SH-SY5Y (cell line): ENCODE measurements around the gene TNFAIP3.

Experiments used
- GATA2 ChIP-seq: IDR thresholded peaks from 2 replicates; pipeline ENCODE4 v1.6.1; 2011; ENCODE audit warnings: mild to moderate bottlenecking, low read depth, low read length
- GATA3 ChIP-seq: IDR thresholded peaks from 2 replicates; pipeline ENCODE4 v1.6.1; 2011; ENCODE audit warnings: low read depth, mild to moderate bottlenecking, low read length, moderate library complexity

Gene TNFAIP3

DNA sequence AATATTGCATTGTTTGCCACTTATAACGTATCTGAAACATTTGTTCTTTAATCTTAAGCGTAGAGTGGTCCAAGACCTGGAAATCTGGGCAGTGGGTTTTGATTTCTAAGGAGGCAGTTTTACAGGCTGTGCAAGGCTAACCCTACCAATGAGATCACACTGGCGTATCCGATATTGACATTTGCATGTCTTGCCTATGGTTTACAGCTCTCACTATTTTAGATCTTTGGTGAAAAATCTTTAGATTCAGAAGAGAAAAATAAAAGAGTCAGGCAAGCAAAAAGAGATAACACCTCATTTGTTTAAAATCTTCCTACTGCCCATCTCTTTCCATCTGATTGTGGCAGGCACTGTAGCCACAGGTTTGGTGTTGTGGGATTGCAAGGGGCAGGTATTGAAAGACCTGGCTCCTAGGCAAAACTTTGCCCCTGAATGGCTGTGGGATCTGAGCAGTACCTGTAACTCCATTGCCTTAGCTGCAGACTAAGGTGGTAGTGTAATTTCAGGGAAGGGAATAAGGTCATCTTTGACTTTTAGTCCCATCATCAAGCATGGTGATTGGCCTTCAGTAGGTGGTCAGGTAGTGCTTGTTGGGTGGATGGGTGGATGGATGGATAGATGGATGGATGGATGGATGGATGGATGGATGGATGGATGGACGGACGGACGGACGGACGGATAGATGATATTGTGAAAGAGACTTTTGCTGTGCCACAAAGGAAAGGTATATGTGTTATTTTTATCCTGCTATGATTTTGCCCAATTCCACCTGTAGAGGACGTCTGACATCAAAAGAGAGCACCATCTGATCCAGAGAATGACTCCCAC, 1.9 kb downstream of the TNFAIP3 start:
- no peak for TF ChIP-seq GATA3

DNA sequence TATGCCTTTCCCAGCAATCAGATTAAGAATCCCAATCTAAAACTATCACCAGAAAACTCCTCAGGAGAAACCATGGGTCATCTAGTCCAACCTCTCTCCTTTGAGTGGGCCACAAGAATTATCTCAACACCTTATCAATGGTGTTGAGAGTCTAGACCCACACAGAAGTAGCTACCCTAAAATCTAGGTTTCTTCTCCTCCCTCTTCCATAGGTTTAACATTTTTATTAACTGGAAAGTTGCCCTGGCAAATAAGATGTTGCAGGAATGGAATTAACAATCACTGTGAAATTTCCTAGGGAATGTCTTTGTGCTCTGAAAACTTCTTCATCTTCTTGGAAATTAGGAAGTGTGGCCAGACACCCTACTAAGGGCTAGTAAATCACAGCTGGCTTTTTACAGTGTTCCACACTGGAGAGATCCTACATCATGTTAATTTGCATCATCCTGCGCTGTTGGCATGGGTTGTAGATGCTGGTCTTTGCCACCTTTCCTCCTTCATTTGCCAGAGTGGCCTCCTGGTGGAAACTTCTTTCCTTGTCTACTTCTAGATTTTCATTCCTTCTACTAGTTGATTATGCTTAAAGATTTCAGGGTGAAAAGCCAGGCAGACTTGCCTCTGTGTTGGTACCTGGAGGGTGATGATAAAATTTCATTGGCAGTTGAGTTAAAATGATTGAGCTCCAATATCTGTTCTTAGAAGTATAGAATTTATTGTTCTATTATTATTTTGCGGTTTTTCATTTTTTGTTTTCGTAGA, 2.7 kb downstream of the TNFAIP3 start:
- TF ChIP-seq GATA2 (no peak), GATA3 (no peak)

DNA sequence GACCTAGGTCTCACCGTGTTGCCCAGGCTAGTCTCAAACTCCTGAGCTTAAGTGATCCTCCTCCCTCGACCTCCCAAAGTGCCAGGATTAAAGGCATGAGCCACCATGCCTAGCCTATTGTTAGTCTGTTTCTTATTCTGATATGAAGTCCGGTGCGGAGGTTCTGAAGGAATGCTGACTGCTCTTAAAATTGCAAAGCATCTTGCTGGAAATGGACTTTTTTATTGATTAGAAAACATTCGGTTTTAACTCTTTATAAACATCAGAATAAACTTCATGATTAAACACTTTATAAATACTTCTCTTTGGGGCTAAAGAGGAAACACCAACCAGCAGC, 3.2 kb downstream of the TNFAIP3 start:
- TF ChIP-seq GATA3 = no peak
- TF ChIP-seq GATA2 = no peak

DNA sequence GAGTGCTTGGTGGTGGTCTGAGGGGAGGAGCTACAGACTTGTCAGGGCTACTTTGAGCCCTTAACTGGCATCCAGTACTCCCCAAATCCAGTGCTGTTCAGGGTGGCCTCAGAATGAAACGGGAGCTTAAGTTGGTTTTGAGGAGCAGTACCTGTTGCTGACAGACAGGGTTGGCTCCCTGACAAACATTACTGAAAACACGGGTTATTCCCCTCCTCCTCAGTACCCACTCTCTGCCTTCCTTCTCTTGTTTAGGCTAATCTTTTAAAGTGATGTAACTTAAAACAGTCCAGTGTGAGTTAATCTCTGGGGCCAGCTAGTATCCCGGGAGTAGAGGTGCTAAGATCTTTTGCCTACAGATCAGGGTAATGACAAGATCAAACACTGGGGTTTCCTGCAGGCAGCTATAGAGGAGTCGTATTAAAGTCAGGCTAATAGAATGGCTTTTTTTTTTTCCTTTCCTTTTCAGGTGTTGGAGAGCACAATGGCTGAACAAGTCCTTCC, 3.7 kb downstream of the TNFAIP3 start:
- TF ChIP-seq GATA2 = no peak
- TF ChIP-seq GATA3 = no peak

DNA sequence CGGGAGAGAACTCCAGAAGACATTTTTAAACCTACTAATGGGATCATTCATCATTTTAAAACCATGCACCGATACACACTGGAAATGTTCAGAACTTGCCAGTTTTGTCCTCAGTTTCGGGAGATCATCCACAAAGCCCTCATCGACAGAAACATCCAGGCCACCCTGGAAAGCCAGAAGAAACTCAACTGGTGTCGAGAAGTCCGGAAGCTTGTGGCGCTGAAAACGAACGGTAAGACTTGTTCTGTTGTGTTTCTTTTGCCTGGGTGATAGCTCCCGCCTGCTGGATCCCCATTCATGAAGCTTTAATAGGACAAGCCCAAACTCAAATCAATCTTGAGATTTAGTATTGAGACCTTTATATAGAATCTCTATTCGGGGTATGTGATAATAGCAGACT, 4.2 kb downstream of the TNFAIP3 start:
- TF ChIP-seq GATA2 (no peak), GATA3 (no peak)

DNA sequence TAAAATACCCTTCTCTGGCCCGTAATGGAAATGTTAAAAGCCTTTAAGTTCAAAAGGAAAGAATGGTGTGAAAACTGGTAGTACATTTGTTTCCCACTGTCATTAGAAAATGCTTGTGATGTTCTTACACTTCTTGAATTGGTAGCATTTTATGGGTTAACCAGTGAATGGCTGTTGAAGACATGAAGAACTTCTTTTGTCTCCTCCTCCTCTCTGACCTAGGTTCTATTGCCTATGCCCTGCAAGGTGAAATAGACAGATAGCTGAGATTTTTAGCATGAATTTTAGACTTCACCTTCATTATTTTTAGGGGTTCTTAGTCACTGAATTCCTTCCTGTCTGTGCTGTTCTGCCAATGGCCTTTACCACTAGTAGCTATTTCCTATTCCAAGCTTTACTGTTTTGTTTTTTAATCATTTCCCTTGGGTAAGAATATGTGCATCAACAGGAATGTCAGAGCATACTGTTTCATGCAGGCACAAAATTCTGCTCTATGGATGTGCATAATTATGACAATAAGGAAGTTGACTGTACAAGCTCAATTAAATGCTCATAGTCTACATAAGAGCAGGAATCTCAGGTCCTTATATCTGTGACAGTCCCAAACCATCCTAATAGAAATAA, 4.9 kb downstream of the TNFAIP3 start:
- TF ChIP-seq GATA3 (no peak), GATA2 (no peak)

DNA sequence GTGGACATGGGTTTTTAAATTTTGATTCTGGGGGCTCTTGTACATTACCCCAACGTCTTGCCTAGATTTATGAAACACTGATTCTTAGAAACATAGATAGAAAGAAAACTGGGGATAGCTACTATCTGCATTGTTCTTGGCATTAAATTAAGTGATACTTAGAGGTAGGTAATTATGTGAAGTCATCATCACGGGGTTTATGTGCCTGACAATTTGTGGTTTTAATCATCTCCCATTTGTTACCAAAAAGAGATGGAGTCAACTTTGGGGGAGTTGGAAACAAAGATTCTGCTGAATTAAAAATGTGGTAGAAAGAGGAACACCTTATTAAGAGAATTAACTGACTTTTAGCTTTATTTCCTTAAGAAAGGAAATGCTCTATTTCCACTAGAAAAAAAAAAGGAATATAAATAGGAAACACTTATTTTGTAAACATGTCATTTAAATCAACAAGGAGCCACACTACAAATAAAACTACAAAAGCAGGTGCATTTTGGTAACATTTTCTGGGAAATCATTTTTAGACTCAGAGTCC, 5.6 kb downstream of the TNFAIP3 start:
- TF ChIP-seq GATA2 (no peak), GATA3 (no peak)

DNA sequence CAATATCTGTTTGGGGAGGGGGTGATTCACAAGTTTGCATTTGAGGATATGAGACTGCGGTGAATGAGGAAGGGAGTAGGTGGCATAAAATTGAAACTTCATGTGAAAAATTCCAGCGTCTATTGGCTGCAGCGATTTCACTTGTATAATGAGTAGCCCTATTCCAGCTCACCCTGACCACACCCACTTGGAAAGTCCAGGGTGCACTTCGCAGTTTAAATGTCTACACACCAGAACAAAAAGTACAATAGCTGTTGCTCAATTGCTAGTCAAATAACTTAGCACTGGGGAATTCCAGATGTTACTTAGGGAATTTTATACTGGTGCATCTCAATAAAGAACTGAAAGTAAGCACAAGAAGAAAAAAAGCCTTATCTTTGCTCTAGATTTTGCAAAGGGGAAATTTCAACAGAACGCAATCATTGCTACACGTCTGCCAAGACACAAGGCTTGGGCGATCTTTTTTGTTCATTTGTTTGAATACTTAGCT, 6.3 kb downstream of the TNFAIP3 start:
- TF ChIP-seq GATA2 (no peak), GATA3 (no peak)

DNA sequence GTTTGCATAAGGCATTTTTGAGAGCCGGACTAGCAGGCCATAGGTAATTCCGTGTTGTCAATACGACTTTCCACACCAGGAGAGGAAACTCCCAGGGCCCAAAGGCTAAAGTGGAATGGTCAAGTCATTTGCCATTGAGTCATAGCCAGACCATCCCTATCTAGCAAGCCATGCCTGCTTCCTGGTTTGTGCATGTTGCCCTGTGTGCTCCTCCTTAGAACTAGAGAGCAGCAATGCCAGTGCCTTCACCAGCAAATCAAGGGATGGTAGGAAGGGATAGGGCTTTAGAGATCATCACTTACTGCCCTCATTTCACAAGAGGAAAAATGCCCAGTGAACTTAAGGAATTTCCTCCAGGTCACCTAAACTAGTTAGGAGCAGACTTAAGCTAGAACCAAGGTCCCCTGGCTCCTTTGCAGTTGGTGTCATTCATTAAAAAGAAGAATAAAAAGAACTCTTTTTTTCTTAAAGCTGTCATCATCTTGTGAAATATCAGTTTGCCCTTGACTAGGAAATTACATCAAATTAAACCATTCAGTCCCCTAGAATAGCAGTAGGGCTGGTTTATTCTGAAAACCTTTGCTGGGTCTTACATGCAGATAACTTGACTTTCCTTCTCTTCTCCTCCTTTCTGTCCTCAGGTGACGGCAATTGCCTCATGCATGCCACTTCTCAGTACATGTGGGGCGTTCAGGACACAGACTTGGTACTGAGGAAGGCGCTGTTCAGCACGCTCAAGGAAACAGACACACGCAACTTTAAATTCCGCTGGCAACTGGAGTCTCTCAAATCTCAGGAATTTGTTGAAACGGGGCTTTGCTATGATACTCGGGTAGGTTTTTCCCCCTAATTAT, 7.4 kb downstream of the TNFAIP3 start:
- TF ChIP-seq GATA2 = no peak
- no peak for TF ChIP-seq GATA3

DNA sequence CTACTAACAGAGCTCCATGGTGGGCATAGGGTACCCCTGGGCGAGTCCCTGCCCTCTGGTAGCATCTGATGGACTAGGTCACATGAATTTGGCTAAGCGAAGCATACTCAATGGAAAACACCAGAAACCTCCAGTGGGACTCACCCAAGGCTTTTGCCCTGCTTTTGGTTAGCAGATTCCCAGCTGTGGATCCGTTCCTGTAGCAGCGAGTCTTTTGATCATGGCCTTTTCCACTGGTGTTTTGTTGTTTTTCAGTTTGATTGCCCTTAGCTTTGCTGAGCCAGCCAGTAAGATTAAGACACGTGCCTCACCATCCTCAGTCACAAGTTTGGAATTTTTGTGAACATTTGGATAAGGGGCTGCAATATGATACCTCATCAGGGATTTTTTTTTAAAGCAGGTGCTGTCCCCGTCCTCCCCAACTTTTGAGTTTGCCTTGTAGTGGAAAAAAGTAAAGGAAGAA, 8.0 kb downstream of the TNFAIP3 start:
- TF ChIP-seq GATA3 (no peak), GATA2 (no peak)

DNA sequence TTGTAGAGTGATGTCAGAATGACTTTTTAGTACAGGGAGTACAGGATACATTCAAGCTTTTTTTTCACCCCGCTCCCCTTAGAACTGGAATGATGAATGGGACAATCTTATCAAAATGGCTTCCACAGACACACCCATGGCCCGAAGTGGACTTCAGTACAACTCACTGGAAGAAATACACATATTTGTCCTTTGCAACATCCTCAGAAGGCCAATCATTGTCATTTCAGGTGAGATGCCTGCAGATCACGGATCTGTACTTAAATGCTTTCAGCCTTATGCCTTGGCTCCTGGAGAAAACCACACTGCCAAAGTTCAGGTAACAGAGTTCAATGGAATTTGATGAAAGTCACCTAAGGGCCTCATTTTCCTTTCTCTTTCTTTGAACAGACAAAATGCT, 8.5 kb downstream of the TNFAIP3 start:
- TF ChIP-seq GATA2 (no peak), GATA3 (no peak)

DNA sequence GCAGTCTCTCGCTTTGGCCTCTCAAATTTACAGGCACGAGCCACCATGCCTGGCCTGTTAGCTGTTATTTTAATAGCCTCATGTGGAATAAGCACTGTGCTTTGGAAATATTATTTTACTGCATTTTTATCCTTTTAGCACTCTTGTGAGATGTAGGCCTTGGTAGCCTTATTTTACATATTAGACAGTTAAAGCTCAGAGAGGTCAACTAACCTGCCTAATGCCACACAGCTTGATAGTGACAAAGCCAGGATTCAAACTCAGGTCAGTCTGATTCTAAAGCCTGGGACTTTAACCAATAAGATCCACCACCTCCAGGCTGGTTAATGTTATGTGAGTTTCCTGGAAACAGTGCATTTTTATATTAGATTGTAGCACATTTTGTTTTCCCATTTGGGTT, 9.5 kb downstream of the TNFAIP3 start:
- TF ChIP-seq GATA3 (no peak), GATA2 (no peak)

DNA sequence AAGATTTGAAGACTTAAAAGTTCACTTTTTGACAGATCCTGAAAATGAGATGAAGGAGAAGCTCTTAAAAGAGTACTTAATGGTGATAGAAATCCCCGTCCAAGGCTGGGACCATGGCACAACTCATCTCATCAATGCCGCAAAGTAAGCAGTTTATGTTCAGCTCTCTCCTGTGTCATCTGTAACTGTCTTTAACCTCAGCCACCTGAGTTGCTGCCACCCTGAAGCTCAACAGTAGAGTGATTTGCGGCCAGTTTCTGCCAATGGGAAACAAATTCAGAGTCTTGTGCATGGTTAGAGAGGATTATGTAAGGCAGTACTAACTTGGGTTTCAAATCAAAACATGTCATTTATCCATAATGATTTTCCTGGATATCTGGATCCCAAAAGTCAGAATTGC, 10.1 kb downstream of the TNFAIP3 start:
- TF ChIP-seq GATA3 (no peak), GATA2 (no peak)
